HepG2 (cell line): ENCODE measurements around the gene ZDHHC14. TPM values are rescaled to one million over a fixed set of nuclear protein-coding genes. Genes with fewer than 3 reads are reported as not detected.

ENCODE experiments used
- ASH2L ChIP-seq: fragments of 300-600, 200-600 bp; sonication (generic); IDR thresholded peaks from 2 replicates; pipeline ENCODE4 v1.7.0; 2017; ENCODE audit warnings: low read depth, mild to moderate bottlenecking, moderate library complexity, mixed read lengths, low read length; ENCODE audit not compliant: insufficient read length
- BRCA1 ChIP-seq: sonication (generic); formaldehyde crosslinking; IDR thresholded peaks from 2 replicates; pipeline ENCODE4 v1.4.0; 2020; ENCODE audit warnings: missing genetic modification reagents
- KLF15 ChIP-seq: sonication (generic); formaldehyde crosslinking; IDR thresholded peaks from 2 replicates; pipeline ENCODE4 v1.8.1; 2023; ENCODE audit warnings: borderline replicate concordance, mild to moderate bottlenecking, inconsistent platforms, missing genetic modification reagents, mixed read lengths
- STAG1 ChIP-seq: sonication (generic); formaldehyde crosslinking; IDR thresholded peaks from 2 replicates; pipeline ENCODE4 v1.4.0; 2020; ENCODE audit warnings: missing genetic modification reagents
- TRIM24 ChIP-seq: sonication (generic); formaldehyde crosslinking; IDR thresholded peaks from 2 replicates; pipeline ENCODE4 v1.8.0; 2022; ENCODE audit warnings: mild to moderate bottlenecking, missing genetic modification reagents
- ZNF24 ChIP-seq: fragments of 450-650 bp; IDR thresholded peaks from 2 replicates; pipeline ENCODE4 v1.6.1; 2017; ENCODE audit warnings: antibody characterized with exemption, mild to moderate bottlenecking
- ZNF446 ChIP-seq: sonication (generic); formaldehyde crosslinking; IDR thresholded peaks from 2 replicates; pipeline ENCODE4 v1.5.0; 2020; ENCODE audit warnings: mild to moderate bottlenecking, missing genetic modification reagents
- ZNF557 ChIP-seq: sonication (generic); formaldehyde crosslinking; IDR thresholded peaks from 2 replicates; pipeline ENCODE4 v1.4.0; 2020; ENCODE audit warnings: missing genetic modification reagents
- ZNF589 ChIP-seq: sonication (generic); formaldehyde crosslinking; conservative IDR thresholded peaks from 2 replicates; pipeline ENCODE4 v1.8.0; 2022; ENCODE audit warnings: mild to moderate bottlenecking, moderate library complexity, missing genetic modification reagents
- ZNF674 ChIP-seq: sonication (generic); formaldehyde crosslinking; IDR thresholded peaks from 2 replicates; pipeline ENCODE4 v1.5.0; 2020; ENCODE audit warnings: low read depth, mild to moderate bottlenecking, missing genetic modification reagents
- ZNF737 ChIP-seq: sonication (generic); formaldehyde crosslinking; IDR thresholded peaks from 2 replicates; pipeline ENCODE4 v1.5.0; 2020; ENCODE audit warnings: missing genetic modification reagents, mild to moderate bottlenecking, borderline replicate concordance
- ZSCAN30 ChIP-seq: sonication (generic); formaldehyde crosslinking; IDR thresholded peaks from 2 replicates; pipeline ENCODE4 v1.5.0; 2020; ENCODE audit warnings: mild to moderate bottlenecking, missing genetic modification reagents
- polyA plus RNA-seq, 8 experiments: library from polyadenylated mRNA; depleted of rRNA in 3 of 8; stranded (reverse) in 7 of 8; unstranded in 1 of 8; fragments of >200 nt; fragmentation: Illumina TruSeq in 4 of 8; extraction: Trizol in 4 of 8; gene quantifications; 2 replicates each; pipeline versions ENCODE4 v1.2.1 to v1.2.3, GENCODE V29; 2011 to 2016; ENCODE audit warnings: low read depth in 4 of 8, missing spikeins in 1 of 8, mixed read lengths in 1 of 8; ENCODE audit not compliant: insufficient read depth in 1 of 8
- total RNA-seq, 5 experiments: library from RNA; depleted of rRNA; stranded (reverse); fragments of >200 nt; fragmentation: Illumina TruSeq; extraction: Trizol; gene quantifications; 2 replicates each; pipeline ENCODE4 v1.2.3, GENCODE V29; 2016; ENCODE audit warnings: low read depth in 1 of 5
- TF ChIP-seq, protein P1 (sequence below): sonication (generic); formaldehyde crosslinking; IDR thresholded peaks from 2 replicates; pipeline ENCODE4 v1.5.0; 2020; ENCODE audit warnings: mild to moderate bottlenecking, missing genetic modification reagents
- TF ChIP-seq, protein P2 (sequence below): sonication (generic); formaldehyde crosslinking; IDR thresholded peaks from 2 replicates; pipeline ENCODE4 v1.4.0; 2020; ENCODE audit warnings: missing genetic modification reagents, borderline replicate concordance
- TF ChIP-seq, protein P3 (sequence below): fragments of 450-650 bp; IDR thresholded peaks from 2 replicates; pipeline ENCODE4 v1.6.1; 2017
- TF ChIP-seq, protein P4 (sequence below): IDR thresholded peaks from 2 replicates; pipeline ENCODE4 v1.6.1; 2016; ENCODE audit warnings: mild to moderate bottlenecking
- TF ChIP-seq, protein P5 (sequence below): sonication (generic); formaldehyde crosslinking; IDR thresholded peaks from 2 replicates; pipeline ENCODE4 v1.5.0; 2020; ENCODE audit warnings: missing genetic modification reagents, mild to moderate bottlenecking, borderline replicate concordance
- TF ChIP-seq, protein P6 (sequence below): sonication (generic); formaldehyde crosslinking; conservative IDR thresholded peaks from 2 replicates; pipeline ENCODE4 v1.4.0; 2020; ENCODE audit warnings: missing genetic modification reagents

The ZDHHC14 gene
- total and polyA plus RNA-seq, 2 of the 13 experiments (the other 11 are each of a cell fraction or from before 2014, with no cell fraction given), result 3.7 to 9.5 TPM

DNA sequence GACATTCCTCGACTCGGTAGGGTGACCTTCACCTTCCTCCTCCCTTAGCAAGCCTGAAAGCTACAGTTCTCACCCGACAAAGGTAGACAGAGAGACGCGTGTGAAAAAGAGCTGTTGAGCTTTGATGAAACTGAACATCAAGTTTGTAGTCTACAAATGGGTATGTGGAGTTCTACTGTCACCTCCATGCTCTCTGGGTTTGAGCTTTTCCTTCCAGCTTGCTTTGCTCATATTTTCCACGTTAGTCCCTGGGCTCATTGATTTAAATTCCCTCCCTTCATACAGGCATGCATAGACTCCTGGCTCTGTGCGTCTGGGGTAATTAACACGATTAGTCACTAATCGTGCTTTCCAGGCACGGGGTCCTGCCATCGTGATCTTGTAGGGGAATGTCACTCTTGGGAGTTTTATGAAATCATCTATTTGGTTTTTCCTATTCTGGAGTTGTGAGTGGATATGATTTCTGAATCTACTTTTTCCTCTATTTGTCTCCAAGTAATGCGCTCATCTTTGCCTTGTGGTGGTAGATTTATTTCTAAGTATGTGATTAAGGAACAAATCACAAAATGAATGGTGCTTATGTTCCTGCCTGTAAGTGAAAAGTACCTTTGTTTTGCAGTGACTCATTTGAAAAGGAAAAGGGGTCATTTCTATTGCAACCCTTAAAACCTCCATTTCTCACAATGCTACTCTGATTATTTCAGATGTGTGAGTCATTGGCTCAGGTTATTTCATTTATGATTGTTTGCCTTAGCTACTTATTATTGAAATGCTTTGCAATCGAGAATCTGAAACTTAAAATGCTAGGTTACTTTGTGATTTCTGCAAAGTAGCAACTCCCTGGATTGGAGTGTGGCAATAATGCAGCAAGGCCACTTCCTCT is 154.6 kb downstream of the ZDHHC14 start (continued):
- TF ChIP-seq, protein P1, sequence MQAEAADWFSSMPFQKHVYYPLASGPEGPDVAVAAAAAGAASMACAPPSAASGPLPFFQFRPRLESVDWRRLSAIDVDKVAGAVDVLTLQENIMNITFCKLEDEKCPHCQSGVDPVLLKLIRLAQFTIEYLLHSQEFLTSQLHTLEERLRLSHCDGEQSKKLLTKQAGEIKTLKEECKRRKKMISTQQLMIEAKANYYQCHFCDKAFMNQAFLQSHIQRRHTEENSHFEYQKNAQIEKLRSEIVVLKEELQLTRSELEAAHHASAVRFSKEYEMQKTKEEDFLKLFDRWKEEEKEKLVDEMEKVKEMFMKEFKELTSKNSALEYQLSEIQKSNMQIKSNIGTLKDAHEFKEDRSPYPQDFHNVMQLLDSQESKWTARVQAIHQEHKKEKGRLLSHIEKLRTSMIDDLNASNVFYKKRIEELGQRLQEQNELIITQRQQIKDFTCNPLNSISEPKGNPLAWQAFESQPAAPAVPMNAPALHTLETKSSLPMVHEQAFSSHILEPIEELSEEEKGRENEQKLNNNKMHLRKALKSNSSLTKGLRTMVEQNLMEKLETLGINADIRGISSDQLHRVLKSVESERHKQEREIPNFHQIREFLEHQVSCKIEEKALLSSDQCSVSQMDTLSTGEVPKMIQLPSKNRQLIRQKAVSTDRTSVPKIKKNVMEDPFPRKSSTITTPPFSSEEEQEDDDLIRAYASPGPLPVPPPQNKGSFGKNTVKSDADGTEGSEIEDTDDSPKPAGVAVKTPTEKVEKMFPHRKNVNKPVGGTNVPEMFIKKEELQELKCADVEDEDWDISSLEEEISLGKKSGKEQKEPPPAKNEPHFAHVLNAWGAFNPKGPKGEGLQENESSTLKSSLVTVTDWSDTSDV (CRISPR knock-in tag), result no peak
- TF ChIP-seq ZNF674 (CRISPR knock-in tag), result no peak
- no peak for TF ChIP-seq ZNF557 (CRISPR knock-in tag)
- no peak for TF ChIP-seq KLF15 (CRISPR knock-in tag)
- TF ChIP-seq, protein P2, sequence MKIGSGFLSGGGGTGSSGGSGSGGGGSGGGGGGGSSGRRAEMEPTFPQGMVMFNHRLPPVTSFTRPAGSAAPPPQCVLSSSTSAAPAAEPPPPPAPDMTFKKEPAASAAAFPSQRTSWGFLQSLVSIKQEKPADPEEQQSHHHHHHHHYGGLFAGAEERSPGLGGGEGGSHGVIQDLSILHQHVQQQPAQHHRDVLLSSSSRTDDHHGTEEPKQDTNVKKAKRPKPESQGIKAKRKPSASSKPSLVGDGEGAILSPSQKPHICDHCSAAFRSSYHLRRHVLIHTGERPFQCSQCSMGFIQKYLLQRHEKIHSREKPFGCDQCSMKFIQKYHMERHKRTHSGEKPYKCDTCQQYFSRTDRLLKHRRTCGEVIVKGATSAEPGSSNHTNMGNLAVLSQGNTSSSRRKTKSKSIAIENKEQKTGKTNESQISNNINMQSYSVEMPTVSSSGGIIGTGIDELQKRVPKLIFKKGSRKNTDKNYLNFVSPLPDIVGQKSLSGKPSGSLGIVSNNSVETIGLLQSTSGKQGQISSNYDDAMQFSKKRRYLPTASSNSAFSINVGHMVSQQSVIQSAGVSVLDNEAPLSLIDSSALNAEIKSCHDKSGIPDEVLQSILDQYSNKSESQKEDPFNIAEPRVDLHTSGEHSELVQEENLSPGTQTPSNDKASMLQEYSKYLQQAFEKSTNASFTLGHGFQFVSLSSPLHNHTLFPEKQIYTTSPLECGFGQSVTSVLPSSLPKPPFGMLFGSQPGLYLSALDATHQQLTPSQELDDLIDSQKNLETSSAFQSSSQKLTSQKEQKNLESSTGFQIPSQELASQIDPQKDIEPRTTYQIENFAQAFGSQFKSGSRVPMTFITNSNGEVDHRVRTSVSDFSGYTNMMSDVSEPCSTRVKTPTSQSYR (CRISPR knock-in tag), result 0 out of 2 replicates have a peak, but pooled peaks have one; percentile 29
- TF ChIP-seq, protein P3, sequence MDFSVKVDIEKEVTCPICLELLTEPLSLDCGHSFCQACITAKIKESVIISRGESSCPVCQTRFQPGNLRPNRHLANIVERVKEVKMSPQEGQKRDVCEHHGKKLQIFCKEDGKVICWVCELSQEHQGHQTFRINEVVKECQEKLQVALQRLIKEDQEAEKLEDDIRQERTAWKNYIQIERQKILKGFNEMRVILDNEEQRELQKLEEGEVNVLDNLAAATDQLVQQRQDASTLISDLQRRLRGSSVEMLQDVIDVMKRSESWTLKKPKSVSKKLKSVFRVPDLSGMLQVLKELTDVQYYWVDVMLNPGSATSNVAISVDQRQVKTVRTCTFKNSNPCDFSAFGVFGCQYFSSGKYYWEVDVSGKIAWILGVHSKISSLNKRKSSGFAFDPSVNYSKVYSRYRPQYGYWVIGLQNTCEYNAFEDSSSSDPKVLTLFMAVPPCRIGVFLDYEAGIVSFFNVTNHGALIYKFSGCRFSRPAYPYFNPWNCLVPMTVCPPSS, result no peak
- TF ChIP-seq ZNF589 (CRISPR knock-in tag), result no peak
- no peak for TF ChIP-seq ZSCAN30 (CRISPR knock-in tag)
- TF ChIP-seq, protein P4, sequence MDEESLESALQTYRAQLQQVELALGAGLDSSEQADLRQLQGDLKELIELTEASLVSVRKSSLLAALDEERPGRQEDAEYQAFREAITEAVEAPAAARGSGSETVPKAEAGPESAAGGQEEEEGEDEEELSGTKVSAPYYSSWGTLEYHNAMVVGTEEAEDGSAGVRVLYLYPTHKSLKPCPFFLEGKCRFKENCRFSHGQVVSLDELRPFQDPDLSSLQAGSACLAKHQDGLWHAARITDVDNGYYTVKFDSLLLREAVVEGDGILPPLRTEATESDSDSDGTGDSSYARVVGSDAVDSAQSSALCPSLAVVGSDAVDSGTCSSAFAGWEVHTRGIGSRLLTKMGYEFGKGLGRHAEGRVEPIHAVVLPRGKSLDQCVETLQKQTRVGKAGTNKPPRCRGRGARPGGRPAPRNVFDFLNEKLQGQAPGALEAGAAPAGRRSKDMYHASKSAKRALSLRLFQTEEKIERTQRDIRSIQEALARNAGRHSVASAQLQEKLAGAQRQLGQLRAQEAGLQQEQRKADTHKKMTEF, result 0 out of 2 replicates have a peak, but pooled peaks have one; percentile 49
- no peak for TF ChIP-seq TRIM24
- peak; percentile 24 for TF ChIP-seq ASH2L
- TF ChIP-seq ZNF446, result no peak
- no peak for TF ChIP-seq STAG1 (CRISPR knock-in tag)
- TF ChIP-seq, protein P5, sequence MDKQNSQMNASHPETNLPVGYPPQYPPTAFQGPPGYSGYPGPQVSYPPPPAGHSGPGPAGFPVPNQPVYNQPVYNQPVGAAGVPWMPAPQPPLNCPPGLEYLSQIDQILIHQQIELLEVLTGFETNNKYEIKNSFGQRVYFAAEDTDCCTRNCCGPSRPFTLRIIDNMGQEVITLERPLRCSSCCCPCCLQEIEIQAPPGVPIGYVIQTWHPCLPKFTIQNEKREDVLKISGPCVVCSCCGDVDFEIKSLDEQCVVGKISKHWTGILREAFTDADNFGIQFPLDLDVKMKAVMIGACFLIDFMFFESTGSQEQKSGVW (CRISPR knock-in tag), result no peak
- TF ChIP-seq ZNF24, result no peak
- no peak for TF ChIP-seq BRCA1
- TF ChIP-seq, protein P6, sequence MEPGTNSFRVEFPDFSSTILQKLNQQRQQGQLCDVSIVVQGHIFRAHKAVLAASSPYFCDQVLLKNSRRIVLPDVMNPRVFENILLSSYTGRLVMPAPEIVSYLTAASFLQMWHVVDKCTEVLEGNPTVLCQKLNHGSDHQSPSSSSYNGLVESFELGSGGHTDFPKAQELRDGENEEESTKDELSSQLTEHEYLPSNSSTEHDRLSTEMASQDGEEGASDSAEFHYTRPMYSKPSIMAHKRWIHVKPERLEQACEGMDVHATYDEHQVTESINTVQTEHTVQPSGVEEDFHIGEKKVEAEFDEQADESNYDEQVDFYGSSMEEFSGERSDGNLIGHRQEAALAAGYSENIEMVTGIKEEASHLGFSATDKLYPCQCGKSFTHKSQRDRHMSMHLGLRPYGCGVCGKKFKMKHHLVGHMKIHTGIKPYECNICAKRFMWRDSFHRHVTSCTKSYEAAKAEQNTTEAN, result no peak
- no peak for TF ChIP-seq ZNF737
